GM10266 (cell line): ENCODE measurements around the gene GALNT12.

ENCODE experiments used
- DNase-seq: peaks from one replicate; pipeline ENCODE4 v3.0.0; 2012; ENCODE audit errors: extremely low spot score
- TF ChIP-seq, protein P1 (sequence below): IDR thresholded peaks from 2 replicates; pipeline ENCODE4 v1.5.1; 2012; ENCODE audit warnings: mild to moderate bottlenecking, low read depth; ENCODE audit not compliant: control insufficient read depth, insufficient read depth; ENCODE audit errors: missing control alignments

Gene GALNT12

DNA sequence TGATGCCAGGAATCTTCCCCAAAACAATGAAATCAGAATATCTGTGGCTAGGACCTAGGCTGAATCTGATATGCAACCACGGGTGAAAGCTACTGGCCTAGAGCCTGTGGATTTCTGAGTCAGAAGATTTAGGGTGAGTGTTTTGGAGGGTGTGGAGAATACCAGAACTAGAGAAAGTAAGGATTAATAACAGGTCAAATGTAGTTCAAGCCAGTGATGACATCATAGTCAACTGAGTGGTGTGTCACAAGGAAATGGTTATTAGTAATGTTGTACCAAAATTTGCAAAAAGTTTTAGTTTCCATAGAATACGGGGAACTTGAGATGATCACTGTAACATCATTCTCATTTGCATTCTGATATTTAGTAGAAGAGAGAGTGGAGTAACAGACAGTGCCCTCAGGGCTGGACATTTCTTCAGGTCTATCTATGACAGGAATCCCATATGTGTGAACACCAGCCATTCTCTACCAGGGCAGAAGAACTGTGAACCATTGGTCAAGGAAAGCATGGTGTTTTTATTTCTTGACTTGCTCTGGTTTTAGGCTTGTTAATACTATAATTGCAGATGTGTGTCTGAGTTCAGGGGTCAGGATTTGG is 3.7 kb downstream of the GALNT12 start:
- no peak for DNase-seq
- TF ChIP-seq, protein P1, sequence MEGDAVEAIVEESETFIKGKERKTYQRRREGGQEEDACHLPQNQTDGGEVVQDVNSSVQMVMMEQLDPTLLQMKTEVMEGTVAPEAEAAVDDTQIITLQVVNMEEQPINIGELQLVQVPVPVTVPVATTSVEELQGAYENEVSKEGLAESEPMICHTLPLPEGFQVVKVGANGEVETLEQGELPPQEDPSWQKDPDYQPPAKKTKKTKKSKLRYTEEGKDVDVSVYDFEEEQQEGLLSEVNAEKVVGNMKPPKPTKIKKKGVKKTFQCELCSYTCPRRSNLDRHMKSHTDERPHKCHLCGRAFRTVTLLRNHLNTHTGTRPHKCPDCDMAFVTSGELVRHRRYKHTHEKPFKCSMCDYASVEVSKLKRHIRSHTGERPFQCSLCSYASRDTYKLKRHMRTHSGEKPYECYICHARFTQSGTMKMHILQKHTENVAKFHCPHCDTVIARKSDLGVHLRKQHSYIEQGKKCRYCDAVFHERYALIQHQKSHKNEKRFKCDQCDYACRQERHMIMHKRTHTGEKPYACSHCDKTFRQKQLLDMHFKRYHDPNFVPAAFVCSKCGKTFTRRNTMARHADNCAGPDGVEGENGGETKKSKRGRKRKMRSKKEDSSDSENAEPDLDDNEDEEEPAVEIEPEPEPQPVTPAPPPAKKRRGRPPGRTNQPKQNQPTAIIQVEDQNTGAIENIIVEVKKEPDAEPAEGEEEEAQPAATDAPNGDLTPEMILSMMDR: no peak

GRCh38 chr9:98815391-98815951 is 8.0 kb downstream of the GALNT12 start:
- TF ChIP-seq, protein P1: no peak
- no peak for DNase-seq

GRCh38 chr9:98818764-98819163 is 11.3 kb downstream of the GALNT12 start:
- no peak for DNase-seq
- TF ChIP-seq, protein P1: no peak

- TF ChIP-seq, protein P1: no peak
- DNase-seq: no peak
These were observed 11.8 kb downstream of the GALNT12 start for GRCh38 chr9:98819231-98819630.

GRCh38 chr9:98821831-98822230 is 14.4 kb downstream of the GALNT12 start:
- TF ChIP-seq, protein P1: no peak
- no peak for DNase-seq

GRCh38 chr9:98822661-98823060 is 15.2 kb downstream of the GALNT12 start:
- DNase-seq: no peak
- TF ChIP-seq, protein P1: no peak

GRCh38 chr9:98823666-98824334 is 16.3 kb downstream of the GALNT12 start:
- TF ChIP-seq, protein P1: no peak
- DNase-seq: no peak
